HG02885 (cell line): Measurements from ENCODE around the gene EPHA2.

Experiments used
- ATAC-seq: cut with Tn5 transposase; IDR thresholded peaks from one replicate; pipeline ENCODE4 v1.9.1; 2021; ENCODE audit warnings: mild to moderate bottlenecking; ENCODE audit not compliant: unreplicated experiment, poor library complexity

Gene EPHA2

DNA sequence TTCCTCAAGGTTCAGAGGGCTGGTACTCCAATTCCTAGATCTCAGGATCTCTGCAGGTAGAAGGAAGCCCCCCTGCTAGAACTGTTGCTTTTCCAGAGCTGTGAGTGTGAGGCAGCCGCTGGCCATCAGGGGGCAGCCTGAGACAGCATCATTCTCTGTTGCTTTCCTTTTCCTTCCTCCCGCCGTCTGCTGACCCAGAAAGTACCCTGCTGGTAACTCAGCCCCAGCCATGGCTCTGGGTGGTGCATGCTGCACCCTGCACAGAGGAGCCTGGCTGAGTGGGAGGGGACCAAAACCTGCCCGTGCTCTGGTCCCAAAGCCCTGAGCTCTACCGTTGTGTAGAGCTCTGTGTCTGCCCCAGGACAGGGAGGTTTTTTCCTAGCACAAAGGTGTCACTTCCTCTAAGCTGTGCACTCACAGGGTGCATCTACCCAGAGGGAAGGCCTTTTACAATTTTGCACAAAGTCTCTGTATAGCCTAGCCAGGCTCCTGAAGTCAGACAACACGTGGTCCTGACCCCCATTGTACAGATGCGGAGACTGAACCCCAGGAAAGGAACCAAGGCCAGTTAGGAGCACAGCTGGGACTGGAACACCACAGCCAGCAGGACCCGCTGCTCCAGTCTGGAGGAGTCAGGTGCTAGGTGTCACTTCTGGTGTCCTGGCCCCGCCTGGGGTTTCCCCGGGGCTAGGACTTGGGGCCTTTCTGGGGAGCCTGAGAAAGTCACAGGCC, 76.8 kb downstream of the EPHA2 start:
- ATAC-seq, result peak; percentile 56

DNA sequence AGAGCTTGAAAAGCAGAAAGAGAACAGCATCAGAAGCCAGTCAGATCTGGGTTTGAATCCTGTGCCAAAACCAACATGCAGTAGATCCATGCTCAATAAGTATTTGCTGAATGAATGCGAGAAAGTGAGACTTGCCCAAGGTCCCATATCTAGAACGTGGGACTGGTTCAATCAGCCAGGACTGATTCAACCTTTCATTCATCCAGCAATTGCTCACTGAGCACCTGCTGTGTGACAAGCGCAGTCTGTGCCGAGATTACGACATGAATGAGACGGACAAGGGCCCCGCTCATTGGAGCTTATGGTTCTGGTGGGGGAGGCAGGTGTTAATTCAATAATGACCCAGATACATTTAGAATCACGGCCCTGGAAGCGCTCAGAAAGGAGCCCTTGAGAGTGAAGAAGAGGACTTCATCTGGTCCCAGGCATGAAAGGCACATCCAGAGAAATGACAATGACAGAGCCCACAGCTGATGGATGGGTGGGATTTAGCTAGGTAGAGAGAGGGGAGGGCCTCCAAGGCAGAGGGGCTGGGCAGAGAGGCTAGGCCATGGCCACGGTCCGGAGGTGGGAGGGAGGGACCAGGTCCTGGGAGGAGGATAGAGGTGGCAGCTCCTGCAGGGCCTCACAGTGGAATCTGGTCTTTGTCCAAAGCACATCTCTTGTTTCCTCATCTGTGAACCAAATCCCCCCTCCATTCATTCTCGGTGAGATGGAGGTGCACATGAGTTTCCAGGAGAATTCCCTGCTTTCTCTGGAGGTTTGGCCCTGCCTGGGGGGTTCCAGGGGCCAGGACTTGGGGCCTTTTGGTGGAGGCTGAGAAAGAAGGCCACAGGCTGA, 78.2 kb downstream of the EPHA2 start:
- no peak for ATAC-seq

DNA sequence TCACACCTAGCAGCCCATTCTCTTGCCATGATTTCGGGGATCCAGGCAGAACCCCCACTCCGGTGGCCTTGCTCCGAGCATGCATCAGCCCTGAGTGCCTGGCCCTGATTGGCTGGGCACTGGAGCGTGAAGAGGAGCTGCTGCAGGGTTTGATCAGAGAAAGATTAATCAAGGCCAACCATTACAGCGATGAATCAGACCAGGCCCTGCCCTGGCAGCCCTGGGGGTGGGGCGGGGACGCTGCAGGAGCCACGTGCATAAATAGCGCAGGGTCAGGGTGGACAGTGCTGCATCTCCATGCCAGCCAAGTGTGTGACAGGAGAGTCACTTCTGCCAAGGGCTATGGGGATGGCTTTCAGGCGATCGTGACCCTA, 79.0 kb downstream of the EPHA2 start:
- ATAC-seq, result no peak

DNA sequence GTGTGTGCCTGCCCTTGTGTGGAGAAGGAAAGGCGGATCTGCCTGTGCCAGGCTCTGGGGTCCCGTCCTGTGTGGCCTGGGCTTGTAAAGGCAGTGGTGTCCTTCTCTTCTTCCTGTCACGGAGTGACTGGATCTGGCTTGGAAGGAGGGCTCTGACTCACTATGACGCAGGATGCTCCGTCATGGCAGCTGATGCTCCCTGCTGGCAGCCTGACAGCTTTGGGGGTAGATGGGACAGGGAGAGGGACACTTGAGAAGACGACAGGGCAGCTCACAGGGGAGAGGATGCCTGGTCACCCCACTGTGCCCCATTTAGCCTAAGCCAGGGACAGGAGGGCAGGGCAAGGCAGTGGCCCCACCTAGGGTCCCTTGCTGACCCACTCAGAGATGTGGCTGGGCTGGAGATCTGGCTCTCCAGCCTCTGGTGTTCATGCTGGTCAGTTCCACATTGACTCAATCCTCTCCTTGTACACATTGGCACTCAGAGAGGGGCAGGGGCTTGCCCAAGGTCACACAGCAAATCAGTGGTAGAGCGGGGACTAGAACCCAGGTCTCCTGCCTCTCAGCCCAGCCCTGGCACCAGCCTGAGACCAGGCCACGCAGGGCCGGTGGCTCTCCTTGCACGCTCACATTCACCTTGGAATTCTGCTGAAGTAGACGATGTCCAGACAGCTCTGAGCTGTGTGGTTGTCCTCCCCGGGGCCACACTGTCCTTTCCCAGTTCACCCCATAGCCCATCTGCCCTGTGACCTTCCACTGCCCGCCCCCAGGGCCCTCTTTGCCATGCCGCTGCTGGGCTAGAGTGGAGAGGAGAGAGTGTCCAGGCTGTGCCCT, 79.6 kb downstream of the EPHA2 start:
- ATAC-seq, result no peak

DNA sequence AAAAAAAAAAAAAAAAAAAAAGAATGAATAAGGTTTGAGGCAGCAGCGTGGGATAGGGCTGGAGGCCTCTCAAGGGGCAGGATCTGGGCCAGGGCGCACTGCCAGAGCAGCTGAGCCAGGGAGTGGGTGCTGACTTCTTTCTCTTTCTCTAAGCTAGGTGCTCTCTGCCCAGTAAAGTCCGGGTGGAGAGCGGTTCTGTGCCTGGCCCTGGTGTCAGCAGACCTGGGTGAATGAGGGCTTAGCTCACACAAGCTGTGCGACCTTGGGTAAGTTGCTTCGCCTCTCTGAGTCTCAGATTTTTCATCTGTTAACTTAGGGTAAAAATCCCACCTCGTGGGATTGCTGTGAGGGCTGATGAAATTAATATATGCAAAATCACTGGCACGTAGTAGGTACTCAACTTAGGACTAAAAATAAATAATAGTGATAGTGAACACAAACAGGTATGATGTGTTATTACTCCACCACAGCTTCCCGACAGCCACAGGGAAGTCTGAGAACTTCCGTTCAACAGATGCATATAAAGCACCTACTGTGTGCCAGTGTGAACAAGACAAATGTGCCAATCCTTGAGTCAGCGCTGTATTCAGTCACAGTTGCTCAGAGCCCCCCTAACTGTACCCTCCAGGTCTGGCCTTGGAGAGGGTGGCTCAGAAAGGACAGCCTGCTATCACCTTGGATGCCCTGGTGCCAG, 80.4 kb downstream of the EPHA2 start:
- ATAC-seq, result no peak
